Heart left ventricle (tissue), 13 donors: ENCODE results near the gene KIF3C.

Experiments used
- POLR2A ChIP-seq, 2 donors: fragments of 450-650 bp; IDR thresholded peaks; one replicate each; pipeline ENCODE4 v1.6.1; 2017; ENCODE audit warnings: antibody characterized with exemption in 2 of 2, mild to moderate bottlenecking in 2 of 2, moderate library complexity in 2 of 2
- TF ChIP-seq, protein P1 (sequence below), 12 donors: fragments of 200-600 bp; sonication (generic) in 4 of 12; IDR thresholded peaks; one replicate each; pipeline versions ENCODE4 v1.5.0 to v1.8.0; 2018 to 2022; ENCODE audit warnings: antibody characterized with exemption in 12 of 12, mild to moderate bottlenecking in 5 of 12
- donor health status: ischemic (EF 13 %, LVEDD 7.1; RV severe dilation, severe dysfunction).
- donor health status: DM: no; HTN: yes; CAD: no.
- donor health status: DM: no; HTN: no; CAD: no.
- donor health status: ischemic (EF 25% LVEDD 6.9; RV normal size, moderate dysfunction).
- donor health status: ischemic (EF 25% LVEDD 5.7; RV mildly dilated, moderate dysfunction).
- donor health status: ischemic (EF 35%, LVEDD 5.7; RV mildly dilated, moderate dysfunction).
- donor health status: nonischemic (EF 11% LVEDD 7.7; RV severe dilation, severe dysfunction).
- donor health status: DM: yes; HTN: yes; CAD: no.
- donor health status: PGD.
- donor health status: ischemic (EF 29% LVEDD 5.4; RV normal size, mild dysfunction).
- donor health status: nonischemic (EF 23%, LVEDD 6.1; RV moderate dilation, normal function).

- TF ChIP-seq, protein P1, sequence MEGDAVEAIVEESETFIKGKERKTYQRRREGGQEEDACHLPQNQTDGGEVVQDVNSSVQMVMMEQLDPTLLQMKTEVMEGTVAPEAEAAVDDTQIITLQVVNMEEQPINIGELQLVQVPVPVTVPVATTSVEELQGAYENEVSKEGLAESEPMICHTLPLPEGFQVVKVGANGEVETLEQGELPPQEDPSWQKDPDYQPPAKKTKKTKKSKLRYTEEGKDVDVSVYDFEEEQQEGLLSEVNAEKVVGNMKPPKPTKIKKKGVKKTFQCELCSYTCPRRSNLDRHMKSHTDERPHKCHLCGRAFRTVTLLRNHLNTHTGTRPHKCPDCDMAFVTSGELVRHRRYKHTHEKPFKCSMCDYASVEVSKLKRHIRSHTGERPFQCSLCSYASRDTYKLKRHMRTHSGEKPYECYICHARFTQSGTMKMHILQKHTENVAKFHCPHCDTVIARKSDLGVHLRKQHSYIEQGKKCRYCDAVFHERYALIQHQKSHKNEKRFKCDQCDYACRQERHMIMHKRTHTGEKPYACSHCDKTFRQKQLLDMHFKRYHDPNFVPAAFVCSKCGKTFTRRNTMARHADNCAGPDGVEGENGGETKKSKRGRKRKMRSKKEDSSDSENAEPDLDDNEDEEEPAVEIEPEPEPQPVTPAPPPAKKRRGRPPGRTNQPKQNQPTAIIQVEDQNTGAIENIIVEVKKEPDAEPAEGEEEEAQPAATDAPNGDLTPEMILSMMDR (IDR thresholded peaks at IDR 0.05): no peak
- no peak for TF ChIP-seq POLR2A (IDR thresholded peaks at IDR 0.05)
Measured at GRCh38 chr2:25964891-25965290, 17.4 kb downstream of the KIF3C start.
